Naive thymus-derived CD4-positive, alpha-beta T cell (primary cell): Measurements from ENCODE around the gene FAM118A. TPM values are rescaled to one million over a fixed set of nuclear protein-coding genes. Genes with fewer than 3 reads are reported as not detected.

Source experiments
- ATAC-seq: fragments of 150-1000 bp; cut with Tn5 transposase; 2 replicates; pipeline ENCODE4 v1.10.0; 2021; ENCODE audit warnings: mild to moderate bottlenecking, moderate library complexity
- CTCF ChIA-PET: fragments of 350-600 bp; sonication (Branson Sonifier 250); formaldehyde crosslinking; loops from one replicate; lab custom pipeline; 2021; ENCODE audit warnings: antibody characterized with exemption; lab: Charles Lee
- POLR2A ChIA-PET: fragments of 350-600 bp; sonication (Branson Sonifier 250); formaldehyde crosslinking; loops from one replicate; lab custom pipeline; 2021; ENCODE audit warnings: antibody characterized with exemption, inconsistent platforms; lab: Charles Lee
- DNase-seq, 9 donors: peaks; one replicate each; pipeline versions ENCODE4 v3.0.0 to v3.0.0-alpha.2; 2020 to 2022; ENCODE audit warnings: mixed read lengths in 1 of 9
- H3K27ac ChIP-seq: one replicate; pipeline ENCODE4 v1.7.0; 2013; ENCODE audit warnings: mild to moderate bottlenecking, low read depth, low read length, moderate library complexity
- H3K27me3 ChIP-seq, 2 donors: one replicate each; pipeline ENCODE4 v1.7.0; 2013; ENCODE audit warnings: low read length in 2 of 2, mild to moderate bottlenecking in 2 of 2, moderate library complexity in 2 of 2; ENCODE audit not compliant: control insufficient read depth in 2 of 2, insufficient read depth in 2 of 2
- H3K36me3 ChIP-seq, 3 experiments: 1 replicate in 2 of 3; 2 replicates in 1 of 3; pipeline ENCODE4 v1.7.0; 2013; ENCODE audit warnings: low read length in 3 of 3, mild to moderate bottlenecking in 3 of 3, moderate library complexity in 1 of 3; ENCODE audit not compliant: insufficient read depth in 3 of 3, control insufficient read depth in 2 of 3
- H3K4me1 ChIP-seq, 2 donors: one replicate each; pipeline ENCODE4 v1.7.0; 2013; ENCODE audit warnings: low read length in 2 of 2, mild to moderate bottlenecking in 2 of 2, moderate library complexity in 1 of 2; ENCODE audit not compliant: control insufficient read depth in 2 of 2, insufficient read depth in 2 of 2
- H3K4me3 ChIP-seq: 2 replicates; pipeline ENCODE4 v1.7.0; 2013; ENCODE audit warnings: mild to moderate bottlenecking, low read length
- H3K9me3 ChIP-seq, 3 experiments: 1 replicate in 2 of 3; 2 replicates in 1 of 3; pipeline ENCODE4 v1.7.0; 2013; ENCODE audit warnings: low read length in 3 of 3; ENCODE audit not compliant: control insufficient read depth in 2 of 3
- H3K27ac Mint-ChIP-seq, 9 donors: one replicate each; pipeline ENCODE4 v1.8.0; 2020 to 2022; ENCODE audit warnings: mixed read lengths in 9 of 9, mild to moderate bottlenecking in 8 of 9, moderate library complexity in 5 of 9, inconsistent platforms in 2 of 9
- H3K27me3 Mint-ChIP-seq, 5 donors: one replicate each; pipeline ENCODE4 v1.8.0; 2021 to 2022; ENCODE audit warnings: mixed read lengths in 5 of 5, mild to moderate bottlenecking in 1 of 5
- H3K36me3 Mint-ChIP-seq, 5 donors: one replicate each; pipeline ENCODE4 v1.8.0; 2020 to 2022; ENCODE audit warnings: mixed read lengths in 5 of 5, mild to moderate bottlenecking in 3 of 5, inconsistent platforms in 1 of 5
- H3K4me1 Mint-ChIP-seq, 7 donors: one replicate each; pipeline ENCODE4 v1.8.0; 2020 to 2022; ENCODE audit warnings: mixed read lengths in 7 of 7, mild to moderate bottlenecking in 3 of 7, inconsistent platforms in 1 of 7
- H3K4me3 Mint-ChIP-seq, 10 donors: one replicate each; pipeline ENCODE4 v1.8.0; 2020 to 2022; ENCODE audit warnings: mild to moderate bottlenecking in 10 of 10, mixed read lengths in 10 of 10, moderate library complexity in 6 of 10, inconsistent platforms in 2 of 10
- H3K9me3 Mint-ChIP-seq, 11 donors: one replicate each; pipeline ENCODE4 v1.8.0; 2020 to 2022; ENCODE audit warnings: mixed read lengths in 11 of 11, mild to moderate bottlenecking in 4 of 11, inconsistent platforms in 1 of 11, moderate library complexity in 1 of 11
- intact Hi-C, 2 donors: fragments of 100-400 bp; cut with micrococcal nuclease; formaldehyde crosslinking; loops; one replicate each; pipeline ENCODE4 v1.15.1; 2023
- polyA plus RNA-seq, 2 donors: library from polyadenylated mRNA; unstranded; fragments of 300-500 nt; fragmentation: Illumina TruSeq; gene quantifications; one replicate each; pipeline ENCODE4 v1.2.3, GENCODE V29; 2021
- total RNA-seq, 6 experiments: library from RNA in 5 of 6; stranded (reverse) in 5 of 6; gene quantifications; 1 replicate in 5 of 6; 2 replicates in 1 of 6; pipeline ENCODE4 v1.2.3 and lab custom pipeline; 2021 to 2026

FAM118A gene
- total and polyA plus RNA-seq, 7 experiments from 2014 or later, result 54.0 to 216 (median 109) TPM

DNA sequence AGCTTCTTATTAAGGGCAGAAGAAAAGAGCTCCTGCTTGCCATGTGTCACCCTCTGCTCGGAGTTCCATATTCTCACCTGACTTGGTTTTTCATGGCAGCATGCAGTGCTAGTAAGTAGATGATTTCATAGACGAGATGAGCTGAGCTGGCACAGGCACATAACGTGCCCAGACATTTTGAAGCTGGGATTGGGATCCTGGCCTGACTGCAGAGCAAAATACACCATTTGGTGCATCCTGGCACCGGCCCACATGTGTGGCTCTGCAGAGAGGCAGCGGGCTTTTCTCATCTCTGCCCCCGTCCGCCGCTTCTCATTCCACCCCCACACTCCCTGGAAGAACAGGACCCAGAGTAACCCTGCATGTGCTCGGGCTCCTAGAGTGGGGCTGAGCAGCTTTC, 24.8 kb downstream of the FAM118A start:
- H3K36me3 ChIP-seq, result peaks cover 0 to 92% (median 0%) of the 10 kb centered on the region in 3 experiments
- ChIA-PET POLR2A (interaction anchor here (1.1 to 2.9 kb wide), 2 partner anchors 12 to 15 kb away, joined by 3 to 11 read pairs; no protein-coding TSS in a partner anchor), CTCF (no interaction called here)
- no peak overlapping the region for H3K4me3 ChIP-seq
- H3K4me1 ChIP-seq, result no peaks in the 10 kb centered on the region
- ATAC-seq (no peak), DNase-seq (no peak)
- Mint-ChIP-seq H3K4me1 (peaks cover 0 to 49% (median 28%) of the 10 kb centered on the region in 7 donors), H3K27ac (peak overlapping the region in 6 of 9 donors; percentile 16 to 83 (median 78)), H3K9me3 (no peaks in the 10 kb centered on the region), H3K27me3 (no peaks in the 10 kb centered on the region), H3K4me3 (no peak overlapping the region), H3K36me3 (peaks cover 4 to 56% (median 25%) of the 10 kb centered on the region in 5 donors)
- H3K27ac ChIP-seq, result no peak overlapping the region
- no peaks in the 10 kb centered on the region for H3K27me3 ChIP-seq
- no peaks in the 10 kb centered on the region for H3K9me3 ChIP-seq
- intact Hi-C loops, result no loop called here

DNA sequence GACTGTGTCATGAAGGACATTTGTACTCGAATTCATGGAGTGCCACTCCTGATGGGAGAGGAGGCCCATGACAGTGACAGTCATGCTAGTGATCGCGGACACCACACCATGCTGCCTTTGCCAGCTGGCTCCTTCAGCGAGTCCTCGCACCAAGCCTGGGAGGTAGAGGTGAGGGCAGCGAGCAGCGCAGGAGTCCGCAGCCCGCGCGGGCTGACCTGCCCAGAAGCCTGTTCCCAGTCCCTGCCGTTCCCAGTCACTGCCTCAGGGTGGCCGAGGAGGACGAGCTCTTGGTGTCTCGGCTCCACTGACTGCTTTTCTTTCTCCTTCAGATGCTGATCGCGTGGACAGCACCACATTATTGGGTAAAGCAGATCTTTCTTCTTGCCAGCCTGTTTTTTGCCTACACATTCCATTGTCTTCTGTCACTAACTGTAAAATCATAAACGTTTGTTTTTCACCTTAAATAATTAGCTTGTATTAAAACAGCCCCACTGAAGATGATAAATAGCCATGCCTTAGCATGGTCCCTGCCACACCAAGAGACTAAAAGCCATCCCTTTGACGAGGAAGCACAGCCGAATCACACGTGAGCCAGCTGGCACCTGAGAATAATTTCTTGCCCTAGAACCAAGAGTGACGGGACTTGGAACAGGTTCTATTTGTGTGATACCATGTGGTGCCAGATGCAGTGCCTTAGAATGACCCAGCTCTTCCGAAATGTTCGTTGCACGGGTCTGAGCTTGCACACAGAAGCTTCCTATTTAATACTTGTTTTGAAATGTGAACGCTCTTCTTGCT, 25.5 kb downstream of the FAM118A start:
- no peak for ATAC-seq
- POLR2A ChIA-PET, result interaction anchor here (0.7 to 2.9 kb wide), 4 partner anchors 11 to 21 kb away, joined by 3 to 11 read pairs (median 4); no protein-coding TSS in a partner anchor

DNA sequence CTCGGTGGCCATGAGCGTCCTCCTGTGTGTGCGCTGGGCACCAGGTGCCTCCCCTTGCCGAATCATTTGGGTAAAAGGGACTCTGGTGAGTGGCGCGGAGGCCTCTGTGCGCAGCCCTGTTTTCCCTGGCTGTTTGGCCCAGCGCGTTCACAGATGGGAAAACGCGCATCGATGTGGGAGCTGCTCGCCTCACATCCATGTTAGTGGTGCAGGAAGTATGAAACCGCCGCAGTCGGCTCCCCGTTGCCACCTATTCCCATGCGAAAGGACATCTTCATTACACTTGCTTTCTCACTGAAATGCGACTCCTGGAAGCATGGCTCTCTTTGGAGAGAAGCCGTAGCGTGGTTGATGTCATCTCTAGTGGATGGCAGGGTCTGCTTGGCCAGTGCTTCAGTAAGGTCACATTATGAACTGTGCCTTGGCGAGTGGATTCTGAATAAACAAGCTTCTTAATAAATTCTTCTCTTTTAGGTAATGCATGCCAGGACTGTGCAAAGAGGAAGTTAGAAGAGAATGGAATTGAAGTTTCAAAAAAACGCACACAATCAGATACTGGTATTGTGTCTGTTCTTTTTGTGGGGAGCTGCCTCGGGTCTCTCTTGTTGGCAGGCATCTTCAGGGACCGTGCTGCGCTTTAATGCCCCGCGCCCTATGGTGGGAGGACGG, 26.3 kb downstream of the FAM118A start:
- H3K27ac Mint-ChIP-seq, result peak overlapping the region in 7 of 9 donors; percentile 85 to 99 (median 96)
- no peaks in the 10 kb centered on the region for H3K9me3 Mint-ChIP-seq
- intact Hi-C loops, result no loop called here
- POLR2A ChIA-PET, result interaction anchor here (0.7 to 2.9 kb wide), 4 partner anchors 11 to 21 kb away, joined by 3 to 11 read pairs (median 4); no protein-coding TSS in a partner anchor
- H3K4me1 Mint-ChIP-seq, result peaks cover 5 to 64% (median 43%) of the 10 kb centered on the region in 7 donors
- peaks cover 0 to 10% of the 10 kb centered on the region in 2 donors for H3K4me1 ChIP-seq
- no peaks in the 10 kb centered on the region for H3K27me3 Mint-ChIP-seq
- peaks cover 9 to 53% (median 30%) of the 10 kb centered on the region in 5 donors for H3K36me3 Mint-ChIP-seq
- CTCF ChIA-PET, result interaction anchor here (0.7 to 1.0 kb wide), 2 partner anchors 18 to 55 kb away, joined by 3 read pairs; no protein-coding TSS in a partner anchor
- no peaks in the 10 kb centered on the region for H3K27me3 ChIP-seq
- H3K27ac ChIP-seq, result no peak overlapping the region
- no peak overlapping the region for H3K4me3 ChIP-seq
- H3K36me3 ChIP-seq, result peaks cover 0 to 92% (median 7%) of the 10 kb centered on the region in 3 experiments
- DNase-seq (no peak), ATAC-seq (no peak)
- H3K4me3 Mint-ChIP-seq, result peak overlapping the region in 6 of 10 donors; percentile 49 to 75 (median 66)
- no peaks in the 10 kb centered on the region for H3K9me3 ChIP-seq

More for the DNA sequence above, 25.5 kb downstream of the FAM118A start:
- no peaks in the 10 kb centered on the region for H3K27me3 Mint-ChIP-seq
- peaks cover 0 to 2% of the 10 kb centered on the region in 2 donors for H3K4me1 ChIP-seq
- H3K36me3 Mint-ChIP-seq, result peaks cover 9 to 57% (median 28%) of the 10 kb centered on the region in 5 donors
- intact Hi-C loops, result no loop called here
- CTCF ChIA-PET, result interaction anchor here (1.0 kb wide), 1 partner anchor 54 kb away, joined by 3 read pairs; no protein-coding TSS in a partner anchor
- no peak for DNase-seq
- no peak overlapping the region for H3K27ac ChIP-seq
- no peaks in the 10 kb centered on the region for H3K27me3 ChIP-seq
- H3K4me1 Mint-ChIP-seq, result peaks cover 3 to 56% (median 35%) of the 10 kb centered on the region in 7 donors
- no peaks in the 10 kb centered on the region for H3K9me3 ChIP-seq
- peak overlapping the region in 6 of 9 donors; percentile 25 to 96 (median 87) for H3K27ac Mint-ChIP-seq
- no peaks in the 10 kb centered on the region for H3K9me3 Mint-ChIP-seq
- peaks cover 0 to 92% (median 3%) of the 10 kb centered on the region in 3 experiments for H3K36me3 ChIP-seq
- no peak overlapping the region for H3K4me3 Mint-ChIP-seq
- no peak overlapping the region for H3K4me3 ChIP-seq

DNA sequence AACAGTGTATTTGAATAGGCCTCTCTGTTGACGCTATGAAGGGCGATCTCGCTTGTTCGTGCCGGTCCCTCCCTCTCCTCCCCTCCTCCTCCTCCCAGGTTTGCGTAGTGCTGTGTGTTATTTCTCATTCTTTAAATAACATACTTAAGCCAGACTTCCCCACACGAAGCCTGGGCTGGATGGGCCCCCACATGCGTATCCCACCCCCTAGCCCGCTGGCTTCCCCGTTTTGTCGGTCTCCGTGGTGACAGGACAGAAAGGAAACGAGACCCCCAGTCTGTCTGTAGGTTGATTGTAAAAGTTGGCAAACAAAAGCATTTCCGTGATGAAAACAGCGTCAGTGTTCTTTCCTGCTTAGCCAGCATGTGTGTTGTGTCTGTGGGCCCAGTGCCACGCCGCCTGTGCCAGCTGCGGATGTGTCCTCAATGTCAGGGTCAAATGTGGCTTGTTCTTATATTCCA, 27.3 kb downstream of the FAM118A start:
- Mint-ChIP-seq H3K27ac (peak overlapping the region in 8 of 9 donors; percentile 85 to 99 (median 94)), H3K9me3 (no peaks in the 10 kb centered on the region), H3K36me3 (peaks cover 9 to 49% (median 33%) of the 10 kb centered on the region in 5 donors), H3K4me1 (peaks cover 5 to 68% (median 53%) of the 10 kb centered on the region in 7 donors), H3K27me3 (no peaks in the 10 kb centered on the region), H3K4me3 (peak overlapping the region in 8 of 10 donors; percentile 46 to 75 (median 62))
- intact Hi-C loops, result loop anchor here in 1 of 2 donors (1.0 kb wide), 1 partner anchor 19 kb away; no protein-coding TSS in a partner anchor
- ATAC-seq (peak; percentile 47), DNase-seq (peak in 7 of 9 donors; percentile 37 to 79 (median 65))
- no peaks in the 10 kb centered on the region for H3K9me3 ChIP-seq
- H3K4me3 ChIP-seq, result no peak overlapping the region
- H3K27me3 ChIP-seq, result no peaks in the 10 kb centered on the region
- H3K27ac ChIP-seq, result peak overlapping the region; percentile 1
- ChIA-PET CTCF (no interaction called here), POLR2A (interaction anchor here (0.8 kb wide), 1 partner anchor 14 kb away, joined by 3 read pairs; no protein-coding TSS in a partner anchor)
- H3K4me1 ChIP-seq, result peaks cover 0 to 20% of the 10 kb centered on the region in 2 donors
- peaks cover 0 to 92% (median 7%) of the 10 kb centered on the region in 3 experiments for H3K36me3 ChIP-seq

DNA sequence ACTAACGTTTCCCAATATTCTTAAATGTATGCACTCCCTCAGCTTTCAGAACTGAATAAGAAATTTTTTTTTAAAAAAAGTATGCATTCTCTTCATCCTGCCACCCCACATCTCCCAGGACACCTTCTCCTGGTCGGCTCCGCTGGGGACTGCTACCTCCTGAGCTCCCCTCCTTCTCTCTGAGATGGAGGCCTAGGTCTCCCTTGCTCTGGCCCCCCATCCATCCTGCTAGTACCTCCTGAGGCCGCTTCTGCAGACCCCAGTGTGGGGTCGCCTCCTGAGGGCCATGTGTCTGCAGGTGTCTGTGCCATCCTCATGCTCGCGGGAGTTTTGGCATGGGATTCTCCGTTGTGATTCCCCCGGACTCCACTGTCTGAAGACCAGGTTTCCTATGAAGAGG, 27.8 kb downstream of the FAM118A start:
- Histone ChIP-seq H3K9me3 (no peaks in the 10 kb centered on the region), H3K4me3 (no peak overlapping the region), H3K4me1 (peaks cover 0 to 24% of the 10 kb centered on the region in 2 donors), H3K27me3 (no peaks in the 10 kb centered on the region), H3K27ac (no peak overlapping the region), H3K36me3 (peaks cover 0 to 90% (median 7%) of the 10 kb centered on the region in 3 experiments)
- Mint-ChIP-seq H3K4me3 (peak overlapping the region in 8 of 10 donors; percentile 25 to 75 (median 60)), H3K9me3 (no peaks in the 10 kb centered on the region), H3K27ac (peak overlapping the region in 8 of 9 donors; percentile 85 to 99 (median 94)), H3K36me3 (peaks cover 9 to 49% (median 33%) of the 10 kb centered on the region in 5 donors), H3K27me3 (no peaks in the 10 kb centered on the region), H3K4me1 (peaks cover 5 to 72% (median 55%) of the 10 kb centered on the region in 7 donors)
- ATAC-seq (no peak), DNase-seq (no peak)
- CTCF ChIA-PET, result no interaction called here
- POLR2A ChIA-PET, result no interaction called here
- intact Hi-C loops, result loop anchor here in 1 of 2 donors (1.0 kb wide), 1 partner anchor 19 kb away; no protein-coding TSS in a partner anchor

DNA sequence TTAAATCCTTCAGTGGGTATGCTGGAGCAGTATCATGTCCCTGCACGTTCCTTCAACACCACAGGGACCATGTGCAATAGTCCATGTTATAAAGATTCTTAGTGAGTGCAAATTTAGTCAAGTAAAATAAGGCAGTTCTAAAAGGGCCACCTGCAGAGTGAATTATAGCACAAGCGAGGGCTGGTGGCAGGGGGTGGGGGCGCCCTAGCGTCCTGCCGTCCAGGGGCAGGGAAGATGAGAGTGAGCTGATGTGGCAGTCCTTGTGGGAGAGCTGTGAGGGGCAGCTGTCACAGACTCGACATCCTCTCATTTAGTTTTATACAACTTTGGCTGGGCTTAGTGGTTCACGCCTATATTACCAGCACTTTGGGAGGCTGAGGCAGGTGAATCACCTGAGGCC, 29.1 kb downstream of the FAM118A start:
- peak overlapping the region in 7 of 9 donors; percentile 17 to 96 (median 85) for H3K27ac Mint-ChIP-seq
- intact Hi-C loops, result no loop called here
- H3K36me3 ChIP-seq, result peaks cover 0 to 80% (median 7%) of the 10 kb centered on the region in 3 experiments
- CTCF ChIA-PET, result no interaction called here
- ATAC-seq (no peak), DNase-seq (no peak)
- H3K4me1 Mint-ChIP-seq, result peaks cover 5 to 77% (median 55%) of the 10 kb centered on the region in 7 donors
- no peaks in the 10 kb centered on the region for H3K27me3 ChIP-seq
- H3K4me1 ChIP-seq, result peaks cover 0 to 24% of the 10 kb centered on the region in 2 donors
- no peak overlapping the region for H3K4me3 ChIP-seq
- POLR2A ChIA-PET, result no interaction called here
- no peak overlapping the region for H3K27ac ChIP-seq
- no peaks in the 10 kb centered on the region for H3K27me3 Mint-ChIP-seq
- no peaks in the 10 kb centered on the region for H3K9me3 ChIP-seq
- peaks cover 5 to 45% (median 33%) of the 10 kb centered on the region in 5 donors for H3K36me3 Mint-ChIP-seq
- no peak overlapping the region for H3K4me3 Mint-ChIP-seq
- no peaks in the 10 kb centered on the region for H3K9me3 Mint-ChIP-seq
